Activated T-cell treated with anti-CD3 and anti-CD28 coated beads, Interleukin-2, amount 50 U/mL, for 72 hours (primary cell): ENCODE data around the gene PTPRA. TPM values are rescaled to one million over a fixed set of nuclear protein-coding genes. Genes with fewer than 3 reads are reported as not detected.

Source experiments
- ATAC-seq, 2 donors: fragments of 150-1000 bp; cut with Tn5 transposase; replicated peaks in 1 of 2; 2 replicates each; pipeline ENCODE4 v1.10.0; 2021; ENCODE audit warnings: moderate library complexity in 2 of 2, mild to moderate bottlenecking in 1 of 2
- DNase-seq, 2 donors: peaks; one replicate each; pipeline ENCODE4 v3.0.0; 2021 to 2022; ENCODE audit warnings: mixed read lengths in 1 of 2
- H3K27ac Mint-ChIP-seq: one replicate; pipeline ENCODE4 v1.8.0; 2022; ENCODE audit warnings: mild to moderate bottlenecking, moderate library complexity, mixed read lengths
- H3K27me3 Mint-ChIP-seq: one replicate; pipeline ENCODE4 v1.8.0; 2022; ENCODE audit warnings: low read depth, mixed read lengths
- H3K36me3 Mint-ChIP-seq, 2 donors: one replicate each; pipeline ENCODE4 v1.8.0; 2022; ENCODE audit warnings: mixed read lengths in 2 of 2, mild to moderate bottlenecking in 1 of 2; ENCODE audit not compliant: insufficient read depth in 2 of 2
- H3K4me1 Mint-ChIP-seq: one replicate; pipeline ENCODE4 v1.8.0; 2022; ENCODE audit warnings: low read depth, mixed read lengths
- H3K4me3 Mint-ChIP-seq, 2 donors: one replicate each; pipeline ENCODE4 v1.8.0; 2022; ENCODE audit warnings: mild to moderate bottlenecking in 2 of 2, mixed read lengths in 2 of 2, moderate library complexity in 2 of 2
- H3K9me3 Mint-ChIP-seq, 2 donors: one replicate each; pipeline ENCODE4 v1.8.0; 2022; ENCODE audit warnings: mixed read lengths in 2 of 2
- total RNA-seq, 2 donors: library from RNA; stranded (reverse); gene quantifications; one replicate each; pipeline ENCODE4 v1.2.3, GENCODE V29; 2022

Gene PTPRA
- total RNA-seq, 2 donors from 2014 or later: 81.2 to 85.9 TPM

DNA sequence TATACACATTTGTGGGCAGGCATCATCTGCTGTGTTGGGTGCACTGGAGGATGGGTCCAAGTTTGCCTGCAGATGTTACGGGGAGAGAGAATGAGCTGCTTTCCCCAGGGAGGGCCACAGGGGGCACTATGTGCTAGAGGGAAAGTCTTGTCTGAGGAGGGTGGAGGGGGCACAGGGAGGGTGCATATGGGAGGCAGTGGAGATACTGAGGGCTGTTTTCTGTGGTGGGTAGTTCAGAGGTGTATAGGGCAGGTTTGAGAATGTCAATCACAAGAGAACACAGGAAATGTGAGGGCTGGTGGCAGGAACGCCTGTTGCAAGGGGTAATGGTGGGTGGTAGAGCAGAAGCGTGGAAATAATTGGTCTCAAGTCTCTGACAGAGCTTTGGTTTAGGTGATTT lies 7.7 kb upstream of the PTPRA start:
- H3K27ac Mint-ChIP-seq: no peak overlapping the region
- peak overlapping the region in 1 of 2 donors; percentile 35 for H3K4me3 Mint-ChIP-seq
- H3K27me3 Mint-ChIP-seq: no peaks in the 10 kb centered on the region
- ATAC-seq (peak; percentile 81 to 90), DNase-seq (peak; percentile 54 to 69)
- peaks cover 42% of the 10 kb centered on the region for H3K4me1 Mint-ChIP-seq
- H3K9me3 Mint-ChIP-seq: no peaks in the 10 kb centered on the region
- peaks cover 0 to 4% of the 10 kb centered on the region in 2 donors for H3K36me3 Mint-ChIP-seq

DNA sequence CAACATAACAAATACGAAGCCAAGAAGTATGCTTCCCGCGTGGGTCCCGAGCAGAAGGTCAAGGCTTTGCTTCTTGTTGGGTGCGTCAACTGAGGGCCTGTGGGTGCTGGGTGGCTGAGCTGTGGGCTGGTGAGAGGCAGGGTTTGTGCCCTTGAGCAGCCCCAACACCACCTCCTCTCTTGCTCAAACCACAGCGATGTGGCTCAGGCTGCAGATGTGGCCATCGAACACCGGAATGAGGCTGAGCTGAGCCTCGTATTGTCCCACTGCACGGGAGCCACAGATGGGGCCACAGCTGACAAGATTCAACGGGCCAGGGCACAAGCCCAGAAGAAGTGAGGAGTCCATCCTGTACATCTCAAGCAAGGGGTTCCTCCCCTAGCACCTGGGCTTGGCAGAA lies 7.0 kb upstream of the PTPRA start:
- Mint-ChIP-seq H3K9me3 (no peaks in the 10 kb centered on the region), H3K4me3 (peak overlapping the region in 1 of 2 donors; percentile 21), H3K4me1 (peaks cover 48% of the 10 kb centered on the region), H3K27ac (no peak overlapping the region), H3K27me3 (no peaks in the 10 kb centered on the region), H3K36me3 (peaks cover 0 to 4% of the 10 kb centered on the region in 2 donors)
- DNase-seq (peak in 1 of 2 donors; percentile 27), ATAC-seq (peak; percentile 35 to 50)

DNA sequence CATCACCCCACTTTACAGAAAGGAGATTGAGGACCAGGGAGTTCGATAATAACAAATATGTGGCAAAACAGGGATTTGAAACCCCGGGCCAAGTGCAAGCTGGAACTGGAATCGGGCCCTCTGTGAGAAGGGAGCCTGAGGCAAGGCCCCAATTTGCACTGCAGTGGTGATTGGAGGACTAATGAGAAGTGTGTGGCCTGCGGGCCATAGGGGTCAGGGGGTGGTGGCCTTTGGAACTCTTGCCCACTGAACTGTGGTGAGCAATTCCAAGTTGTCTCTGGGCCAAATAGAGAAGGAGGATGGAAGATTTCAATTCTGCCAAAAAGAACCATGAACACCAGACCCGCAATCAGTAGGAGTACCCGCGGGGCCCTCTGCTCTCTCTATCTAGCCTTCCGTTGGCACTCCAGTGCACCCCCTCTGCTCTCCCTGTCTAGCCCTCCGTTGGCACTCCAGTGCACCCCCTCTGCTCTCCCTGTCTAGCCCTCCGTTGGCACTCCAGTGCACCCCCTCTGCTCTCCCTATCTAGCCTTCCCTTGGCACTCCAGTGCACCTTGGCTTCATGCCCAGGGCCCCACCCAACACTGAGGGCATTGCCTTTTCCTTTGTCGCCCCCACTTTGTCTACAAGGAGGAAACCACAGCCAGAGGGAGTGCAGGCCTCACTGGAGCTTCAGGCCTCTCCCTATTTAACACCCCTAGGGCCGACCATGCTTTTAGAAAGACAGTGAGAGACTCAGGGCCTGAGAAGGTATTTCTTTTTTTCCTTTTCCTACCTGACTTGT lies 6.0 kb upstream of the PTPRA start:
- H3K4me1 Mint-ChIP-seq: peaks cover 56% of the 10 kb centered on the region
- no peaks in the 10 kb centered on the region for H3K9me3 Mint-ChIP-seq
- no peak for ATAC-seq
- H3K36me3 Mint-ChIP-seq: peaks cover 0 to 3% of the 10 kb centered on the region in 2 donors
- H3K4me3 Mint-ChIP-seq: no peak overlapping the region
- H3K27ac Mint-ChIP-seq: no peak overlapping the region
- H3K27me3 Mint-ChIP-seq: no peaks in the 10 kb centered on the region
- no peak for DNase-seq

DNA sequence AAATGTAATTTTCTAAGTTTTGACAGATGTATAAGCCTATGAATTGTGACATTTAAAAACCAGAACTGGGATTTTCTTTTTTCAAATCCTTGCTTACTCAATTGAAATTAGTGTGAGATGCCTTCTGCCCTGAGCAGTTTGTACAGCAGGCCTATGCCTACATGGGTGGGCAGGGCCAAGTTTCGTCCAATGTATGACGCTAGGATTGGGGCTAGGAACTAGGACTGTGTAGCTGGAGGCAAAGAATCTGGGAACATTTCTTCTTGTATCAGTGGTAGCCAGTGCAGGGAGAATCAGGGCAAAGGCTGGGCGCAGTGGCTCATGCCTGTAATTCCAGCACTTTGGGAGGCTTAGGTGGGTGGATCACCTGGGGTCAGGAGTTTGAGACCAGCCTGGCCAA lies 3.9 kb upstream of the PTPRA start:
- H3K4me3 Mint-ChIP-seq: no peak overlapping the region
- H3K36me3 Mint-ChIP-seq: peaks cover 0 to 4% of the 10 kb centered on the region in 2 donors
- DNase-seq (no peak), ATAC-seq (no peak)
- H3K27ac Mint-ChIP-seq: no peak overlapping the region
- H3K9me3 Mint-ChIP-seq: no peaks in the 10 kb centered on the region
- H3K27me3 Mint-ChIP-seq: no peaks in the 10 kb centered on the region
- H3K4me1 Mint-ChIP-seq: peaks cover 63% of the 10 kb centered on the region

GRCh38 chr20:2871111-2871465 lies 2.2 kb upstream of the PTPRA start:
- peaks cover 63% of the 10 kb centered on the region for H3K4me1 Mint-ChIP-seq
- H3K4me3 Mint-ChIP-seq: peak overlapping the region; percentile 58 to 74
- DNase-seq: no peak

GRCh38 chr20:2871661-2872458 lies 1.4 kb upstream of the PTPRA start:
- DNase-seq (peak; percentile 58 to 61), ATAC-seq (peak; percentile 7 to 24)
- Mint-ChIP-seq H3K9me3 (no peaks in the 10 kb centered on the region), H3K36me3 (peaks cover 4 to 10% of the 10 kb centered on the region in 2 donors), H3K27ac (peak overlapping the region; percentile 5), H3K4me3 (peak overlapping the region; percentile 74 to 97), H3K27me3 (no peaks in the 10 kb centered on the region), H3K4me1 (peaks cover 63% of the 10 kb centered on the region)

More at GRCh38 chr20:2871111-2871465, 2.2 kb upstream of the PTPRA start:
- Mint-ChIP-seq H3K27ac (peak overlapping the region; percentile 13), H3K36me3 (peaks cover 4 to 5% of the 10 kb centered on the region in 2 donors), H3K9me3 (no peaks in the 10 kb centered on the region), H3K27me3 (no peaks in the 10 kb centered on the region)
- no peak for ATAC-seq

GRCh38 chr20:2872459-2873009 lies 747 bp upstream of the PTPRA start:
- DNase-seq (peak; percentile 84 to 85), ATAC-seq (peak; percentile 58 to 65)
- Mint-ChIP-seq H3K4me1 (peaks cover 61% of the 10 kb centered on the region), H3K36me3 (peaks cover 4 to 10% of the 10 kb centered on the region in 2 donors), H3K9me3 (no peaks in the 10 kb centered on the region), H3K4me3 (peak overlapping the region; percentile 74 to 97), H3K27ac (peak overlapping the region; percentile 89), H3K27me3 (no peaks in the 10 kb centered on the region)

DNA sequence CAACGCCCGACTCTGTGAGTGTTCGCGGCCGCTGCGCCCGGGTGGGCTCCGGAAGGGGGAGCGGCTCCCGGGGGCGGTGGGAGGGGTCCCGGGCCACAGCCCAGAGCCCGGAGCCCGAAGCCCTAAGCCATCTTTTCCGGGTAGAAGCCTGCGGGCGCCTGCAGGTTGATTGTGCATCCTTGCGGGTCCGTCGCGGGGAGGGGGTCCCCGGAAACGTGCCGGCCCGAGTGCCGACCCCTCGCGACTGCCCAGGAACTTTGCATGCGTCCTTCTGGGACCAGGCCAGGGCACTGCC lies 413 bp downstream of the PTPRA start:
- Mint-ChIP-seq H3K9me3 (no peaks in the 10 kb centered on the region), H3K4me1 (peaks cover 59% of the 10 kb centered on the region), H3K27ac (peak overlapping the region; percentile 90), H3K36me3 (peaks cover 4 to 13% of the 10 kb centered on the region in 2 donors), H3K4me3 (peak overlapping the region; percentile 74 to 91), H3K27me3 (no peaks in the 10 kb centered on the region)
- ATAC-seq (peak in 1 of 2 donors; percentile 54), DNase-seq (peak; percentile 69 to 75)

- Mint-ChIP-seq H3K9me3 (no peaks in the 10 kb centered on the region), H3K36me3 (peaks cover 4 to 14% of the 10 kb centered on the region in 2 donors), H3K4me1 (peaks cover 65% of the 10 kb centered on the region), H3K27ac (peak overlapping the region; percentile 55), H3K27me3 (no peaks in the 10 kb centered on the region), H3K4me3 (peak overlapping the region; percentile 74 to 91)
- ATAC-seq (no peak), DNase-seq (peak; percentile 21 to 29)
Measured at GRCh38 chr20:2874456-2874855, 1.2 kb downstream of the PTPRA start.

DNA sequence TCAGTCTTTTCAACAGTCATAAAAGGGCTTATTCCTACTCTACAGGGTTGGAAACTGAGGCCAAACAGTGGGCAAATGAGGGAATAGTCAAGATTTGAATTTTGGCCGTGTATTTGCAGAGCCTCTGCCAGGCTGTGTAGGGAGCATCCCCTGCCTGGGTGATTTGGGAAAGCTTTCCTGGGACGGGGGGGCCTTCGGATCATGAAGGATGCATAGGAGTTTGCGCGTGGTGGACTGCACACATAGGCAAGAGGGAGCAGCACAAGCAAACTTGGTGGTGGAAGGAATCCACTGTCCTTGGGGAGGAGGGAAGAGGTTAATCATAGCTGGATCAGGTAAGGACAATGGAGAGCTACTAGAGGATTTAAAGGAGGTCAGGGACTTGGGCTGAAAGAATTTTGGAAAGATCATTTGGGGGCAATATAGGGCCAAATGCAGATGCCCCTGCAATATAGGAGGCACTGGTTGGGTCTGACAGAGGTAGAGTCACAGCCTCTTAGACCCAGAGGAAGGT lies 2.5 kb downstream of the PTPRA start:
- Mint-ChIP-seq H3K4me3 (peak overlapping the region; percentile 74 to 91), H3K27me3 (no peaks in the 10 kb centered on the region), H3K27ac (peak overlapping the region; percentile 52), H3K9me3 (no peaks in the 10 kb centered on the region), H3K4me1 (peaks cover 70% of the 10 kb centered on the region), H3K36me3 (peaks cover 4 to 16% of the 10 kb centered on the region in 2 donors)
- ATAC-seq (no peak), DNase-seq (no peak)

DNA sequence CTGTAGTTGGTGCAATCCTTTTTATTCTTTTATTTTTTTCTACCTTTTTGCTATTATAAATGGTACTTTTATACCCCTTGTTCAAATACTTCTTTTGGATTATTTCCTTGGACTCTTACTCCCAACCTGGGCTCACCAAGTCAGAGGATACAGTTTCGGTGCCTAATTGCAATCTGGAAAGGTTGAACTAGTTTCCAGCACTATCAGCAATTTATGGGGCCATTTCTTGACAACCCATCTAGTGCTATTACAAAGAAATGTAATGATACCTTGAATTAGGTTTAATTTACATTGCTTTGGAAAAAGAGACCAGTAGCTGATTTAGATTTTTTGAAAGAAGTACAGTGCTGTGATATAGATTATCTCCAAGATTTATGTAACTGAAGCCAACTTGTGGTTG lies 5.2 kb downstream of the PTPRA start:
- no peak overlapping the region for H3K4me3 Mint-ChIP-seq
- ATAC-seq (no peak), DNase-seq (no peak)
- peak overlapping the region; percentile 17 for H3K27ac Mint-ChIP-seq
- no peaks in the 10 kb centered on the region for H3K27me3 Mint-ChIP-seq
- peaks cover 67% of the 10 kb centered on the region for H3K4me1 Mint-ChIP-seq
- no peaks in the 10 kb centered on the region for H3K9me3 Mint-ChIP-seq
- peaks cover 4 to 18% of the 10 kb centered on the region in 2 donors for H3K36me3 Mint-ChIP-seq

GRCh38 chr20:2879146-2879545 lies 5.9 kb downstream of the PTPRA start:
- H3K27me3 Mint-ChIP-seq: no peaks in the 10 kb centered on the region
- no peak overlapping the region for H3K27ac Mint-ChIP-seq
- no peaks in the 10 kb centered on the region for H3K9me3 Mint-ChIP-seq
- DNase-seq (no peak), ATAC-seq (no peak)
- H3K4me1 Mint-ChIP-seq: peaks cover 73% of the 10 kb centered on the region
- H3K4me3 Mint-ChIP-seq: no peak overlapping the region
- peaks cover 4 to 18% of the 10 kb centered on the region in 2 donors for H3K36me3 Mint-ChIP-seq

- ATAC-seq: no peak
- Mint-ChIP-seq H3K4me1 (peaks cover 75% of the 10 kb centered on the region), H3K9me3 (no peaks in the 10 kb centered on the region), H3K27me3 (no peaks in the 10 kb centered on the region), H3K4me3 (no peak overlapping the region), H3K27ac (no peak overlapping the region), H3K36me3 (peaks cover under 1 to 19% of the 10 kb centered on the region in 2 donors)
- no peak for DNase-seq
Measured at GRCh38 chr20:2880650-2881049, 7.4 kb downstream of the PTPRA start.
